ENCODE results near the gene ZDHHC3.

Gene ZDHHC3

DNA sequence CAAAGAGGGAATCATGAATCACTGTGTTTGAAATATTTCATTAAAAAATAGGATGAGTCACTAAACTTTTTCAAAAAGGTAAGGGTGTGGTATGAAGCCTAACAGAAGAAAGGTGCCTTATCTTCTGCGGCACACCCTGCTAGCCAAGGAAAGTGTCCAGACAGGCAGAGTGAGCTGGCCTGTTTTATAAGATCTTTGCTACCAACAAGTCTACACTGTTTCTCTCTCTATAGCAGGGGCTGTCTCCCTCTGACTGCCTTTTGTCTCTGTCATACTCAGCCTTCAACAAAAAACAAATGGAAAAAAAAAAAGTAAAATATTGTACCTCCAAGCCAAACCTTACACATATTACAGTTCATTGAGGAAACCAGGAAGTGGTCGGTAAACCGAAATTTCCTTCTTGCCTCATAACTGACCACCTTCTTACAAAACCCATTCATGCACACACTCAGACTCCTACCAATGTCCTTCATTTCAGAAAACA, 9.1 kb downstream of the ZDHHC3 start:
- Histone ChIP-seq H3K4me3 (ENCODE audit: low read length) (no peak overlapping the region), H3K27ac (ENCODE audit: low read length) (no peak overlapping the region), H3K4me1 (ENCODE audit: control insufficient read depth, insufficient read depth, low read length) (no peaks in the 10 kb centered on the region), H3K9me3 (ENCODE audit: control insufficient read depth, insufficient read depth, low read length) (no peaks in the 10 kb centered on the region), H3K36me3 (ENCODE audit: control insufficient read depth, insufficient read depth, low read length) (no peaks in the 10 kb centered on the region), H3K27me3 (ENCODE audit: control insufficient read depth, insufficient read depth, low read length) (no peaks in the 10 kb centered on the region; the same call in 1 of the 2 replicates)
- DNase-seq (ENCODE audit: low read depth, low spot score): no peak
- no CpG with 5 or more reads among the region's 3 CpGs for WGBS (ENCODE audit: insufficient coverage, insufficient read length)

DNA sequence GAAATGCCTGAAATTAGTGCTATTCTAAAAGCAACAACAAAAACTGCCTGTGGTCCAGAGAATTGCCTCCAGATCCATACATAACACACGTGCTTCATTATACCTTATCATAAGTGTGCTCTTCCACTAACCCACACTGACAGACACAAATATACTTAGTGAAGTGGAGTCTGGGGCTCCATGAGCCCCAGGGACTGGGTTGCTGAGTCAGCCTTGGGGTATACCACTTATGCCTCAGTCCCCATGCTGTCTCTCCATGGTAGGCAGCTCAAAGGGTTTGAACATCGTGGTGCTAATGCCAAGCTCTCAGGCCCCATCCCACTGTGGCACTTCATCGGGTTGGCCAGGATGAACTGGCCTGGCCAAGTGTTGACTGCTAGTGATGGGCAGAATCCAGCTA, 10.8 kb downstream of the ZDHHC3 start:
- Histone ChIP-seq H3K9me3 (ENCODE audit: control insufficient read depth, insufficient read depth, low read length) (no peaks in the 10 kb centered on the region), H3K27ac (ENCODE audit: low read length) (no peak overlapping the region), H3K4me3 (ENCODE audit: low read length) (no peak overlapping the region), H3K27me3 (ENCODE audit: control insufficient read depth, insufficient read depth, low read length) (no peaks in the 10 kb centered on the region; the same call in 1 of the 2 replicates), H3K36me3 (ENCODE audit: control insufficient read depth, insufficient read depth, low read length) (no peaks in the 10 kb centered on the region), H3K4me1 (ENCODE audit: control insufficient read depth, insufficient read depth, low read length) (no peaks in the 10 kb centered on the region)
- WGBS (ENCODE audit: insufficient coverage, insufficient read length): no CpG with 5 or more reads among the region's 3 CpGs
- no peak for DNase-seq (ENCODE audit: low read depth, low spot score)

- Histone ChIP-seq H3K9me3 (ENCODE audit: control insufficient read depth, insufficient read depth, low read length) (no peaks in the 10 kb centered on the region), H3K4me3 (ENCODE audit: low read length) (no peak overlapping the region), H3K36me3 (ENCODE audit: control insufficient read depth, insufficient read depth, low read length) (peaks cover 4% of the 10 kb centered on the region; the same call in 1 of the 2 replicates), H3K27ac (ENCODE audit: low read length) (no peak overlapping the region), H3K4me1 (ENCODE audit: control insufficient read depth, insufficient read depth, low read length) (no peaks in the 10 kb centered on the region), H3K27me3 (ENCODE audit: control insufficient read depth, insufficient read depth, low read length) (no peaks in the 10 kb centered on the region; the same call in 1 of the 2 replicates)
- no peak for DNase-seq (ENCODE audit: low read depth, low spot score)
- no CpG with 5 or more reads among the region's 4 CpGs for WGBS (ENCODE audit: insufficient coverage, insufficient read length)
Measured at GRCh38 chr3:44963571-44964325, 12.2 kb downstream of the ZDHHC3 start.

GRCh38 chr3:44962621-44963393, 13.2 kb downstream of the ZDHHC3 start:
- no CpG with 5 or more reads among the region's 6 CpGs for WGBS (ENCODE audit: insufficient coverage, insufficient read length)

GRCh38 chr3:44961888-44962287, 14.1 kb downstream of the ZDHHC3 start:
- Histone ChIP-seq H3K9me3 (ENCODE audit: control insufficient read depth, insufficient read depth, low read length) (no peaks in the 10 kb centered on the region), H3K4me3 (ENCODE audit: low read length) (no peak overlapping the region), H3K4me1 (ENCODE audit: control insufficient read depth, insufficient read depth, low read length) (no peaks in the 10 kb centered on the region), H3K36me3 (ENCODE audit: control insufficient read depth, insufficient read depth, low read length) (peaks cover 7% of the 10 kb centered on the region; the same call in 1 of the 2 replicates), H3K27me3 (ENCODE audit: control insufficient read depth, insufficient read depth, low read length) (no peaks in the 10 kb centered on the region; the same call in 1 of the 2 replicates), H3K27ac (ENCODE audit: low read length) (no peak overlapping the region)
- no peak for DNase-seq (ENCODE audit: low read depth, low spot score)
- no CpG with 5 or more reads among the region's 3 CpGs for WGBS (ENCODE audit: insufficient coverage, insufficient read length)

More at GRCh38 chr3:44962621-44963393, 13.2 kb downstream of the ZDHHC3 start:
- Histone ChIP-seq H3K27ac (ENCODE audit: low read length) (no peak overlapping the region), H3K27me3 (ENCODE audit: control insufficient read depth, insufficient read depth, low read length) (no peaks in the 10 kb centered on the region; the same call in 1 of the 2 replicates), H3K4me1 (ENCODE audit: control insufficient read depth, insufficient read depth, low read length) (no peaks in the 10 kb centered on the region), H3K9me3 (ENCODE audit: control insufficient read depth, insufficient read depth, low read length) (no peaks in the 10 kb centered on the region), H3K4me3 (ENCODE audit: low read length) (no peak overlapping the region), H3K36me3 (ENCODE audit: control insufficient read depth, insufficient read depth, low read length) (peaks cover 7% of the 10 kb centered on the region; the same call in 1 of the 2 replicates)
- no peak for DNase-seq (ENCODE audit: low read depth, low spot score)

GRCh38 chr3:44960387-44961026, 15.5 kb downstream of the ZDHHC3 start:
- no CpG with 5 or more reads among the region's 3 CpGs for WGBS (ENCODE audit: insufficient coverage, insufficient read length)
- Histone ChIP-seq H3K4me3 (ENCODE audit: low read length) (no peak overlapping the region), H3K36me3 (ENCODE audit: control insufficient read depth, insufficient read depth, low read length) (peaks cover 7% of the 10 kb centered on the region; the same call in 1 of the 2 replicates), H3K27ac (ENCODE audit: low read length) (no peak overlapping the region), H3K4me1 (ENCODE audit: control insufficient read depth, insufficient read depth, low read length) (no peaks in the 10 kb centered on the region), H3K9me3 (ENCODE audit: control insufficient read depth, insufficient read depth, low read length) (no peaks in the 10 kb centered on the region), H3K27me3 (ENCODE audit: control insufficient read depth, insufficient read depth, low read length) (no peaks in the 10 kb centered on the region; the same call in 1 of the 2 replicates)
- no peak for DNase-seq (ENCODE audit: low read depth, low spot score)

GRCh38 chr3:44958386-44958785, 17.6 kb downstream of the ZDHHC3 start:
- Histone ChIP-seq H3K9me3 (ENCODE audit: control insufficient read depth, insufficient read depth, low read length) (no peaks in the 10 kb centered on the region), H3K27ac (ENCODE audit: low read length) (no peak overlapping the region), H3K36me3 (ENCODE audit: control insufficient read depth, insufficient read depth, low read length) (peaks cover 7% of the 10 kb centered on the region; the same call in 1 of the 2 replicates), H3K4me3 (ENCODE audit: low read length) (no peak overlapping the region), H3K27me3 (ENCODE audit: control insufficient read depth, insufficient read depth, low read length) (no peaks in the 10 kb centered on the region), H3K4me1 (ENCODE audit: control insufficient read depth, insufficient read depth, low read length) (no peaks in the 10 kb centered on the region)
- WGBS (ENCODE audit: insufficient coverage, insufficient read length): no CpG with 5 or more reads among the region's 7 CpGs
- no peak for DNase-seq (ENCODE audit: low read depth, low spot score)

DNA sequence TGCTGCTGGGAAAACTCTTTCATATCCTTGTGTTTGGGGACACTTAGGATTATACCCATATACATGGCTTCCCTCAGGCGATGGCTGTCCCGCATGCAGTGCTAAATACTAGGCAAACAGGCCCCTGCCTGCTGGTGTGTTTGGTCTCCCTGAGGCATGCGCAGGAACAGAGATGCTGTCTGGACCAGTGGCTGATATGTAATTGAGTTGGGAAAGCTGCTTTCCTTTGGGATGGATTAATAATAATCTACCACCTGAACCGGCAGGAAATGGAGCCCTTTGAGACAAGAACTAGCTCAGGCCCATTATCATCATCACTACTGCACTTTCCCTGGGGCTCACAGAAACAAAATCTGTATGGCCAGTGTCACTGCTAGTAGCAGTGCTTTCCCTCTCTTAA, 18.0 kb downstream of the ZDHHC3 start:
- no peaks in the 10 kb centered on the region for H3K27me3 ChIP-seq (ENCODE audit: control insufficient read depth, insufficient read depth, low read length)
- no CpG with 5 or more reads among the region's 4 CpGs for WGBS (ENCODE audit: insufficient coverage, insufficient read length)
- H3K4me1 ChIP-seq (ENCODE audit: control insufficient read depth, insufficient read depth, low read length): no peaks in the 10 kb centered on the region
- H3K27ac ChIP-seq (ENCODE audit: low read length): no peak overlapping the region
- peaks cover 7% of the 10 kb centered on the region; the same call in 1 of the 2 replicates for H3K36me3 ChIP-seq (ENCODE audit: control insufficient read depth, insufficient read depth, low read length)
- H3K4me3 ChIP-seq (ENCODE audit: low read length): no peak overlapping the region
- H3K9me3 ChIP-seq (ENCODE audit: control insufficient read depth, insufficient read depth, low read length): no peaks in the 10 kb centered on the region
- no peak for DNase-seq (ENCODE audit: low read depth, low spot score)

DNA sequence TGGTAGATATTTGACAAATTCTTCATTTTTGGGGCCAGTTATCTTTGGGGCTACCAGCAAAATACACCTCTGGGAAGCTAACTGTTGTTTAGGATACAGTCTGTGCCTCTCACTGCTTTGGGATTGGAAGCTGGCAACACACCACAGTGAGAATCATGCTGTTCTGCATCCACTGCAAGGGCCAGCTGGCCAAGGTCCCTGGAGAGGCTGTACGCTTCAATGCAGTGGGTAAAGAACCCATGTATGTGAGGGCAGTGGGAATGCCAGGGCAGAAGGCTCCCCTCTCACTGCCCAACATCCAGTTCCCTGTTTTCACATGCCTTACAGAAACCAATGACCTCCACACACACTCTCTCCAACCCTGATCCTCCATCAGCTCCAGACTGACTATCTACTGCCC, 20.1 kb downstream of the ZDHHC3 start:
- no peaks in the 10 kb centered on the region for H3K4me1 ChIP-seq (ENCODE audit: control insufficient read depth, insufficient read depth, low read length)
- H3K27me3 ChIP-seq (ENCODE audit: control insufficient read depth, insufficient read depth, low read length): no peaks in the 10 kb centered on the region
- WGBS (ENCODE audit: insufficient coverage, insufficient read length): no CpG with 5 or more reads among the region's 1 CpG
- no peak for DNase-seq (ENCODE audit: low read depth, low spot score)
- no peak overlapping the region for H3K4me3 ChIP-seq (ENCODE audit: low read length)
- no peaks in the 10 kb centered on the region for H3K9me3 ChIP-seq (ENCODE audit: control insufficient read depth, insufficient read depth, low read length)
- H3K36me3 ChIP-seq (ENCODE audit: control insufficient read depth, insufficient read depth, low read length): peaks cover 7% of the 10 kb centered on the region; the same call in 1 of the 2 replicates
- H3K27ac ChIP-seq (ENCODE audit: low read length): no peak overlapping the region

DNA sequence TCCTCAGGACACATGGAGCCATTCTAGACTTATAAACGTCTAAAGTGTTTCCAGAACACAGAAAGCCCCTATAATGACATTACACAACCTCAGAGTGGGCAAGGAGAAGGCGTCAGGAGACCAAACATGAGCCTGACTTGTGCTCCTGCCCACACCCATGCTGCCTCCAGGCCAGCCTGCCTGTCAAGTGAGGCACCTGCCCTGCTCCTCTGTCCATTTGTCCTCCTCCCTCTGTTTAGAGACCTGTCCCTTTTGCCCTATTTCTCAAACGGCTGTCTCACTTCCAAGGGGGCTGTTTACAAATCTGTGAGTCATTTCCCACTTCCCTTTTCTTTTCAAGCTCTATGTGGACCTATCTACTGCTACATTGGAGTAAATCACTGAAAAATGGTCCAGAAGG, 21.0 kb downstream of the ZDHHC3 start:
- Histone ChIP-seq H3K4me3 (ENCODE audit: low read length) (no peak overlapping the region), H3K4me1 (ENCODE audit: control insufficient read depth, insufficient read depth, low read length) (no peaks in the 10 kb centered on the region), H3K36me3 (ENCODE audit: control insufficient read depth, insufficient read depth, low read length) (peaks cover 7% of the 10 kb centered on the region; the same call in 1 of the 2 replicates), H3K27ac (ENCODE audit: low read length) (no peak overlapping the region), H3K9me3 (ENCODE audit: control insufficient read depth, insufficient read depth, low read length) (no peaks in the 10 kb centered on the region), H3K27me3 (ENCODE audit: control insufficient read depth, insufficient read depth, low read length) (no peaks in the 10 kb centered on the region)
- no CpG with 5 or more reads among the region's 3 CpGs for WGBS (ENCODE audit: insufficient coverage, insufficient read length)
- no peak for DNase-seq (ENCODE audit: low read depth, low spot score)
